ENCODE results near the gene ELOVL1.
"Not testable (repeated sequence)": the region's sequence is repeated elsewhere in the genome, so short reads cannot be mapped to it uniquely, and the experiment has no call there.

ELOVL1 gene

GRCh38 chr1:43367904-43368645 is at the start of gene ELOVL1:
Gene ELOVL1, minus strand, starts transcription at chr1:43368011. Its CDS starts 2,402 bp downstream, at chr1:43365609.
- peak; percentile 91 to 98 for DNase-seq

- DNase-seq = no peak
These were observed 48.1 kb upstream of the ELOVL1 start for GRCh38 chr1:43415901-43416300.

- peak; percentile 37 to 83 for DNase-seq
These were observed 46.9 kb upstream of the ELOVL1 start for GRCh38 chr1:43414634-43415223.

- DNase-seq = not testable (repeated sequence)
These were observed 45.6 kb upstream of the ELOVL1 start for GRCh38 chr1:43413426-43413825.

GRCh38 chr1:43410571-43410970 is 42.8 kb upstream of the ELOVL1 start:
- no peak for DNase-seq

- DNase-seq = no peak
These were observed 38.0 kb upstream of the ELOVL1 start for GRCh38 chr1:43405876-43406234.

- DNase-seq = no peak
These were observed 37.5 kb upstream of the ELOVL1 start for GRCh38 chr1:43405219-43405875.

GRCh38 chr1:43404353-43404752 is 36.5 kb upstream of the ELOVL1 start:
- no peak for DNase-seq

- DNase-seq = no peak
These were observed 34.5 kb upstream of the ELOVL1 start for GRCh38 chr1:43402089-43402865.

GRCh38 chr1:43400441-43400840 is 32.6 kb upstream of the ELOVL1 start:
- DNase-seq = not testable (repeated sequence)

GRCh38 chr1:43398227-43398626 is 30.4 kb upstream of the ELOVL1 start:
- DNase-seq = no peak

- DNase-seq = no peak
These were observed 28.2 kb upstream of the ELOVL1 start for GRCh38 chr1:43396059-43396458.

GRCh38 chr1:43395523-43395922 is 27.7 kb upstream of the ELOVL1 start:
- DNase-seq = no peak

GRCh38 chr1:43392702-43393101 is 24.9 kb upstream of the ELOVL1 start:
- no peak for DNase-seq

GRCh38 chr1:43389326-43390313 is 21.8 kb upstream of the ELOVL1 start, which contains the start of the genes MED8 and SZT2:
Gene MED8, minus strand, starts transcription at chr1:43389800. Its CDS starts 36 bp downstream, at chr1:43389764.
Gene SZT2, plus strand, starts transcription at chr1:43389899. Its CDS starts 70 bp downstream, at chr1:43389969.
- peak; percentile 87 to 98 for DNase-seq

- DNase-seq = no peak
These were observed 20.8 kb upstream of the ELOVL1 start for GRCh38 chr1:43388613-43389012.

GRCh38 chr1:43387976-43388599 is 20.3 kb upstream of the ELOVL1 start:
- DNase-seq = no peak

GRCh38 chr1:43386676-43387075 is 18.9 kb upstream of the ELOVL1 start:
- no peak for DNase-seq

- DNase-seq = peak in 1 of 2 experiments; percentile 28
These were observed 15.6 kb upstream of the ELOVL1 start for GRCh38 chr1:43383449-43383848.

- no peak for DNase-seq
These were observed 14.4 kb upstream of the ELOVL1 start for GRCh38 chr1:43382027-43382779.

GRCh38 chr1:43381612-43382011 is 13.8 kb upstream of the ELOVL1 start:
- no peak for DNase-seq
